Measurements from ENCODE around the gene SEPSECS. TPM values are rescaled to one million over a fixed set of nuclear protein-coding genes. Genes with fewer than 3 reads are reported as not detected.

The SEPSECS gene
- total and polyA plus RNA-seq, 8 donors, result 5.3 to 9.2 (median 6.1) TPM

- Histone ChIP-seq H3K27ac (no peak overlapping the region), H3K9me3 (no peaks in the 10 kb centered on the region), H3K4me3 (no peak overlapping the region), H3K4me1 (peaks cover 0 to 3% (median 0%) of the 10 kb centered on the region in 3 donors), H3K36me3 (no peaks in the 10 kb centered on the region), H3K27me3 (no peaks in the 10 kb centered on the region)
- intact Hi-C loops (cut with DNase I), result no loop called here
- WGBS, 2 donors, result 39 to 50% methylated on average over 4 of the region's 4 CpGs
- FAIRE-seq (no peak), ATAC-seq (no peak), DNase-seq (no peak)
- no peak for TF ChIP-seq CTCF (IDR thresholded peaks at IDR 0.05)
Measured at GRCh38 chr4:25100021-25100555, 60.2 kb downstream of the SEPSECS start.

- Histone ChIP-seq H3K4me3 (no peak overlapping the region), H3K27me3 (no peaks in the 10 kb centered on the region), H3K36me3 (no peaks in the 10 kb centered on the region), H3K27ac (no peak overlapping the region), H3K9me3 (no peaks in the 10 kb centered on the region), H3K4me1 (peaks cover 0 to 3% (median 0%) of the 10 kb centered on the region in 3 donors)
- intact Hi-C loops (cut with DNase I), result no loop called here
- WGBS, 2 donors, result 26 to 28% methylated on average over 10 of the region's 10 CpGs
- DNase-seq (peak in 3 of 6 donors; percentile 21 to 54 (median 46)), ATAC-seq (peak; percentile 48 to 71 (median 68)), FAIRE-seq (no peak)
- no peak for TF ChIP-seq CTCF (IDR thresholded peaks at IDR 0.05)
Measured at GRCh38 chr4:25098964-25099891, 61.0 kb downstream of the SEPSECS start.

GRCh38 chr4:25096981-25097443 is 63.2 kb downstream of the SEPSECS start:
- 77% methylated on average over 11 of the region's 11 CpGs for WGBS, 2 donors
- Histone ChIP-seq H3K36me3 (no peaks in the 10 kb centered on the region), H3K27me3 (no peaks in the 10 kb centered on the region), H3K27ac (no peak overlapping the region), H3K9me3 (no peaks in the 10 kb centered on the region), H3K4me3 (no peak overlapping the region), H3K4me1 (no peaks in the 10 kb centered on the region)
- no peak for FAIRE-seq
- intact Hi-C loops (cut with DNase I), result no loop called here
- TF ChIP-seq CTCF (IDR thresholded peaks at IDR 0.05), result no peak
- ATAC-seq, result no peak
- no peak for DNase-seq

- no peak for ATAC-seq
- Histone ChIP-seq H3K27me3 (no peaks in the 10 kb centered on the region), H3K4me1 (no peaks in the 10 kb centered on the region), H3K4me3 (no peak overlapping the region), H3K36me3 (no peaks in the 10 kb centered on the region), H3K9me3 (no peaks in the 10 kb centered on the region), H3K27ac (no peak overlapping the region)
- 94 to 95% methylated on average over 23 of the region's 23 CpGs for WGBS, 2 donors
- intact Hi-C loops (cut with DNase I), result no loop called here
- TF ChIP-seq CTCF (IDR thresholded peaks at IDR 0.05), result no peak
- no peak for DNase-seq
- FAIRE-seq, result no peak
Measured at GRCh38 chr4:25096251-25096980, 63.8 kb downstream of the SEPSECS start.

Measured in pancreas (tissue), 10 donors.